ENCODE data around the gene RPA3.
"Not testable (repeated sequence)": the region's sequence is repeated elsewhere in the genome, so short reads cannot be mapped to it uniquely, and the experiment has no call there.

RPA3 gene

GRCh38 chr7:7688956-7689355 is 29.5 kb downstream of the RPA3 start:
- no peak for DNase-seq

GRCh38 chr7:7688310-7688709 is 30.1 kb downstream of the RPA3 start:
- DNase-seq, result no peak

DNA sequence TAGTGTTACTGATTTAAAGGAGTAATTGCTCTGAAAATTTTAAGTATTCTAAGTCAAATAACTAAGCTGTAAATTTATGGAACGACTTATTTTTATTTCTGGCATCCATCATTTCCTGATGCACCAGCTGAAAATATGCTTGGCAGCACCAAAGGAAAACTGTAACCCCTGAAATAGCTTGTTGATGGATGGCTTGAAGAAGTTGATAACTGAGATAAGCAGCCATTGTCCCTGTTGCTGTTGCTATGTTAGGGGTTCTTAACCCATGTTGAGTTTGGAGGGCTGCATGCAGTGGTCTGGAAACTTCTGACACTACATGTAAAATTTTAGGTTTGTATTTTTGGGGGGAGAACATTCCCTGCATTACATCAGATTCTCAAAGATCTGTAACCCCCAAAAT is 30.6 kb downstream of the RPA3 start:
- DNase-seq, result no peak

GRCh38 chr7:7686811-7687508 is 31.4 kb downstream of the RPA3 start:
- DNase-seq, result no peak

DNA sequence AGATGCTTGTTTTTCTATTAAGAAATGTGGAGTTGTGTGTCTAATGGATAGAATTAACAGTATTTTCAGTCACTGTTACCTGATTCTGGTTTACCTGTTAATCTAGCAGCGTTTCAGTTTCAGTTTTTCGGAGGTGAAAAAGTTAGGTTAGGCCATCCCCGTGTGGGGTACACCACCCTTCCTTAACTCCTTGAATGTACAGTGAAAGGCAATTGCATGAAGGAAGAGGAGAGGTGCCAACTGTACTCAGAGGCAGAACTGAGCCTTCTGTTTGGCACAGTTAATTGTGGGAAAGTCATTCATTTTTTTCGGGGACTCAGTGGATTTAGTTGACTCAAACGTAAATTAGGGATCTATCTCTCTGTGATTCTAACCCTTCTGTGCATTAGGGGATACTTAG is 35.5 kb downstream of the RPA3 start:
- DNase-seq, result no peak

GRCh38 chr7:7681936-7682329 is 36.5 kb downstream of the RPA3 start:
- DNase-seq, result no peak

- peak in 1 of 2 donors; percentile 88 for DNase-seq
These were observed 37.0 kb downstream of the RPA3 start for GRCh38 chr7:7681191-7681935.

DNA sequence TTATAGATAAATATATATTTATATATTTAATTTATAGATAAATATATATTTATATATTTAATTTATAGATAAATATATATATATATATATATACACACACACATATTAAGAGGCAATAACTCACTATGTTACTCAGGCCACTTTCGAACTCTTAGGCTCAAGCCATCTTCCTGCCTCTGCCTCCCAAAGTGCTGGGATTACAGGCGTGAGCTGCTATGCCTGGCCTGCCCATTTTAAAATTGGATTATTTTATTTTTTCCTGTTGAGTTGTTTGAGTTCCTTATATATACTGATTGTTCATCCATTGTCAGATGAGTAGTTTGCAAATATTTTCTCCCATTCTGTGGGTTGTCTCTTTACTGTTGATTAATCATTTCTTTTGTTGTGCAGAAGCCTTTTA is 38.8 kb downstream of the RPA3 start:
- not testable (repeated sequence) for DNase-seq

DNA sequence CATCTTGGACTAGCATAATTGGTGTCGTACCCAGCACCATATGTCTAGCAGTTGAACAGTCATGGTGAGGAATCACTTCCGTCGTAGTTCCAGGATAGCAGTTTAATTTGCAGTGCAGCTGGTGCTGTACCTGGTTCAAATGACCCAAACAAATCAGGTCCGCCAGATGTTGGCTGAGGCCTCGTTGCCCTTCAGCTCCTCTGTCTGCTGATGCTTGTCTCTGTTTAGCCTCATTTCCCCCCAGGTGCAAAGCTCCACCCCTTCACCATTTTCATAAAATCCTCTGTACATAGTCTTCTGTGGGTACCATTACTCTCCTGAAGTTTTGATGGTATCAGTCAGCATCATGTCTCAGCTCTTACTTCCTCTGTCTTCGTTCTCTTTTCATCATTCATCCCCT is 42.7 kb downstream of the RPA3 start:
- DNase-seq, result no peak

DNA sequence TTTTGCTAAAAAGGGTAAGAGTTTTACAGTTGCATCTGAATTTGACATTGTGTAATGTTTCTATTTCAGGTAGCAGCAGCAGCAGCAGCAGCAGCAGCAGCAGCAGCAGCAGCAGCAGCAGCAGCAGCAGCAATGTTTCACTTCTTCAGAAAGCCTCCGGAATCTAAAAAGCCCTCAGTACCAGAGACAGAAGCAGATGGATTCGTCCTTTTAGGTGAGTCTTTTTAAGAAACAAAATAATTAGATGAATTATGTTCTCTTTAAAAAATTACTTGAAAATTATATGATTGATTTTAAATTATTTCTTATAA is 45.2 kb downstream of the RPA3 start:
- DNase-seq, result no peak

- no peak for DNase-seq
These were observed 45.7 kb downstream of the RPA3 start for GRCh38 chr7:7672545-7673239.

DNA sequence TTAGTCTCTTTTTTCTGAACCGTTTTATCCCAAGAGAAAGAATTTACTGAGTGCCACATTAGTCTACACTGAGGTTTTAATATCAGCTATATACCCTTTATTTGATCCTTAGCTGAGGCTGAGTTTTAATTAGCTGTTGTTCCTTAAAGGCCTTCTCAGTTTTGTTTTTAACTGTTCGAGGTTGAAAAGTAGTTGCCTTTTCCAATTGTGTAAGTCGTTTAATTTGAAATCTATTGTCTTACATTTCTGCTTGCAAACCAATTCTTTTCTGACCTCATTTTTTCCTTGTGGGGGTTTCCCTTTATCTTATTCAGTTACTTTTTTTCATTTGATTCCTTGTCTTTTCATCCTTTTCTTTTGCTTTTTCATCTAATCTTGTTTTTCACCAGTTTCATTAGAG is 47.0 kb downstream of the RPA3 start:
- no peak for DNase-seq

DNA sequence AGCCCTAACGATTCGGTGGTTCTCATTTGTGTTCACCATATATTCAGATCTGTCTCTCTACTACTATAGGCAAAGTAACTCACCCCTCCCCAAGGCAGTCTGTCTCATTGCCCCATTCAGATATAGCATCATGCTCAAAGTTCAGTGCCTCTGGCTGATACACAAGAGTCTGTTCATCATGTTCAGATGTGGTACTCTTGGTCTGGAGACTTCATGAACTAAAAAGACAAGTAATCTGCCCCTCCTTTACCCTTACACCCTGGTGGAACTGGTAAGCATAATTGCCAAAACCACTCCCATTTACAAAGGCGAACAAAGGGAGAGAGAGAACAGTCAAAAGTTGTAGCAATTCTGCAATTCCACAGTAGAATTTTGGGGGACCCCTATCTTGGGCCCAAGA is 47.9 kb downstream of the RPA3 start:
- DNase-seq, result no peak

- DNase-seq, result no peak
These were observed 49.7 kb downstream of the RPA3 start for GRCh38 chr7:7668706-7669105.

DNA sequence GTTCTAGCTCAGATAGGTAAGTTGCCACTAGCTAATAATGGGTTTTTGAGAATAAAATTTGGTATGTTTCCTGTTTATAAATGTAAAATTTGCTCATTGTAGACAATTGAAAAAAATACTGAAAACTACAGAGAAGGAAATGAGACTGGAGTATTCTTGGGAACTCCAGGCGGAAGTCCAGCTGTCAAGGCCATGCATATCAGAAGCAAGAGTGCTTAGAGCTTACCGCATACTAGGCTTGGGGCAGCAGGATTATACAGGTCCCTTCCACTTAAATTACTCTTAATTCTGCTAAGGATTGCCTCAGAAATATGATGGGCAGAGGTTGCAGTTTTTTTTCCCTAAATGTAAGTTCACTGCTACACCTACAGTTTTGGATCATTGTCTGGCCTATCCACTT is 51.2 kb downstream of the RPA3 start:
- DNase-seq, result no peak

GRCh38 chr7:7665031-7665430 is 53.4 kb downstream of the RPA3 start:
- DNase-seq, result no peak

GRCh38 chr7:7664291-7664690 is 54.1 kb downstream of the RPA3 start:
- DNase-seq, result no peak

DNA sequence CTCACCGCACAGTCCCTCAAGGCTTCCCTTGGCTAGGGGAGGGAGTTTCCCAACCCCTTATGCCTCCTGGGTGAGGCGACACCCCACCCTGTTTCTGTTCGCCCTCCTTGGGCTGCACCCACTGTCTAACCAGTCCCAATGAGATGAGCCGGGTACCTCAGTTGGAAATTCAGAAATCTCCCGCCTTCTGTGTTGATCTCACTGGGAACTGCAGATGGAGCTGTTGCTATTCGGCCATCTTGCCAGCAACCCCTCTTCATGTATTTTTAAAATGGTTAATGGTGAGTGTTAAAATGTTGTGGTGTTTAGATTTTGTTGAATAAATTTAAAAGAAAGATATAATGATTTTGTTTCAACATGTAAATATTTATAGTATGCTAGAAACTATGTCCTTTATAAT is 55.9 kb downstream of the RPA3 start:
- no peak for DNase-seq

GRCh38 chr7:7656459-7656858 is 61.9 kb downstream of the RPA3 start:
- DNase-seq, result not testable (repeated sequence)

- DNase-seq, result no peak
These were observed 63.3 kb downstream of the RPA3 start for GRCh38 chr7:7654964-7655715.

GRCh38 chr7:7653593-7654187 is 64.7 kb downstream of the RPA3 start:
- DNase-seq, result no peak

DNA sequence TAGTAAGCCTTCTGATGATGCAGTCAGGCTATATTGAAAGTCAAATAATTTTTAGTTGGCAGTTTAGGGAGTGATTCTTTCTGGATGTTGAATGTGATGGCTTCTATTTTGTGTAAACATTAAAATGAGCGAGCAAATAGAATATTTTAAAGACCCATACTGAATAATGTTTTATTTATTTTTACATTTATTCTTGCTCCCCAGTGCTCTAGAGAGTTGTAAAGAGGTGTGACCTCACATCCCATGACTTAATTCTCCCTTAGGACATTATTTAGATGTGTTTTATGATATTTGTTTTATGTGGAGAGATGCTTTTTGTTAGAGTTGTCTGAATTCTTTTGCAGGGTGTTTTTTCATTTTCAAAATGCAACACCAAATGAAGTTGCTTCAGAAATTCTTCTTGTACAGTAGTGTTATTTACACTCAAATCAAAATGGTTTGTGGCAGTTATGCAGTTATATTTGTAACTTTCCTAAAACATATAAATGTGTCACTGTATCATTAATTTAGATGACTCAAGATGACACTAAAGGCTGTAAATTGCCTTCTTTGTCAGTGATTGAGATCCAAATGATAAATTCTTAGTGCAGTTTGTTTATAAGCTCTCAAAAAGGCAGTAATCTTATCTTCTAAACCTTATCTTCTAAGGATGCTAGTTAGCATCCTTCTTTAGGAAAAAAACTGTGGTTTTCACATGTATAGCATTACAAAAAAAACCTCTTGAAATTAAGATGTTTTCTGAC is 65.4 kb downstream of the RPA3 start:
- DNase-seq, result no peak
